Daoy (cell line): ENCODE data around the gene DNAH12. TPM values are rescaled to one million over a fixed set of nuclear protein-coding genes. Genes with fewer than 3 reads are reported as not detected.

Source experiments
- total RNA-seq: library from RNA; depleted of rRNA; stranded (reverse); fragments of >200 nt; shearing (Covaris generic); gene quantifications from 2 replicates; pipeline ENCODE4 v1.2.3, GENCODE V29; 2014; rRNA removed

The DNAH12 gene
- total RNA-seq, 1 experiment from 2014 or later: 0.06 TPM

Other genes starting within 250 kb of the DNAH12 start
- gene PDE12, start 11.9 kb upstream of the DNAH12 start, total RNA-seq: 15.7 and 19.3 TPM in 2 replicates
- 216 and 220 TPM in 2 replicates for gene ARF4, start 53.0 kb upstream of the DNAH12 start, total RNA-seq
- 13.3 and 30.7 TPM in 2 replicates for gene DENND6A, start 148.7 kb upstream of the DNAH12 start, total RNA-seq
- gene SLMAP, start 212.0 kb upstream of the DNAH12 start, total RNA-seq: 32.6 and 34.9 TPM in 2 replicates